DMS53 treated with DMSO at 0.1 percent for 48 hours (cell line): ENCODE results near the gene INO80.

Experiments
- DNase-seq: peaks from one replicate; lab custom pipeline; 2025; ENCODE audit not compliant: unreplicated experiment; lab: John Stamatoyannopoulos, UW

The INO80 gene

GRCh38 chr15:40931300-40932142 lies 184.6 kb downstream of the INO80 start:
- DNase-seq, result no peak

- no peak for DNase-seq
These were observed 185.4 kb downstream of the INO80 start for GRCh38 chr15:40930430-40931299.

- no peak for DNase-seq
These were observed 186.2 kb downstream of the INO80 start for GRCh38 chr15:40929660-40930429.
